HG03460 (cell line): ENCODE data around the gene NFIX.

Source experiments
- ATAC-seq: cut with Tn5 transposase; IDR thresholded peaks from one replicate; pipeline ENCODE4 v1.9.1; 2021; ENCODE audit not compliant: unreplicated experiment

The NFIX gene

GRCh38 chr19:13089139-13089856 lies 94.0 kb downstream of the NFIX start:
- no peak for ATAC-seq

GRCh38 chr19:13089857-13090507 lies 94.7 kb downstream of the NFIX start:
- ATAC-seq: no peak

GRCh38 chr19:13090511-13091231 lies 95.4 kb downstream of the NFIX start:
- ATAC-seq: no peak

GRCh38 chr19:13091400-13092157 lies 96.3 kb downstream of the NFIX start:
- ATAC-seq: no peak

GRCh38 chr19:13092158-13092543 lies 96.9 kb downstream of the NFIX start:
- no peak for ATAC-seq

- no peak for ATAC-seq
These were observed 97.4 kb downstream of the NFIX start for GRCh38 chr19:13092606-13093235.

GRCh38 chr19:13093407-13094105 lies 98.3 kb downstream of the NFIX start:
- ATAC-seq: no peak

- ATAC-seq: no peak
These were observed 98.8 kb downstream of the NFIX start for GRCh38 chr19:13094106-13094504.

GRCh38 chr19:13094771-13095392 lies 99.6 kb downstream of the NFIX start:
- ATAC-seq: no peak

GRCh38 chr19:13095393-13095784 lies 100.1 kb downstream of the NFIX start:
- ATAC-seq: no peak

- no peak for ATAC-seq
These were observed 101.0 kb downstream of the NFIX start for GRCh38 chr19:13095934-13096927.

- no peak for ATAC-seq
These were observed 101.8 kb downstream of the NFIX start for GRCh38 chr19:13097033-13097462.

GRCh38 chr19:13097463-13098258 lies 102.4 kb downstream of the NFIX start:
- no peak for ATAC-seq

GRCh38 chr19:13098277-13099072 lies 103.2 kb downstream of the NFIX start:
- ATAC-seq: no peak

- ATAC-seq: no peak
These were observed 104.1 kb downstream of the NFIX start for GRCh38 chr19:13099073-13099999.

GRCh38 chr19:13100031-13100588 lies 104.8 kb downstream of the NFIX start:
- ATAC-seq: no peak
